Mammary epithelial cell (primary cell): Measurements from ENCODE around the gene PLXNA1.

Experiments
- EZH2 ChIP-seq: IDR thresholded peaks from 2 replicates; pipeline ENCODE4 v1.6.1; 2012; ENCODE audit warnings: low read length, inconsistent platforms, borderline replicate concordance
- TF ChIP-seq, protein P1 (sequence below), 2 donors: IDR thresholded peaks in 1 of 2; conservative IDR thresholded peaks in 1 of 2; 2 replicates each; pipeline ENCODE4 v1.5.1; 2011 to 2012; ENCODE audit warnings: inconsistent platforms in 2 of 2, low read length in 2 of 2, mild to moderate bottlenecking in 2 of 2, control low read depth in 1 of 2, low read depth in 1 of 2; ENCODE audit not compliant: insufficient read depth in 1 of 2; ENCODE audit errors: extremely low read depth in 1 of 2

DNA sequence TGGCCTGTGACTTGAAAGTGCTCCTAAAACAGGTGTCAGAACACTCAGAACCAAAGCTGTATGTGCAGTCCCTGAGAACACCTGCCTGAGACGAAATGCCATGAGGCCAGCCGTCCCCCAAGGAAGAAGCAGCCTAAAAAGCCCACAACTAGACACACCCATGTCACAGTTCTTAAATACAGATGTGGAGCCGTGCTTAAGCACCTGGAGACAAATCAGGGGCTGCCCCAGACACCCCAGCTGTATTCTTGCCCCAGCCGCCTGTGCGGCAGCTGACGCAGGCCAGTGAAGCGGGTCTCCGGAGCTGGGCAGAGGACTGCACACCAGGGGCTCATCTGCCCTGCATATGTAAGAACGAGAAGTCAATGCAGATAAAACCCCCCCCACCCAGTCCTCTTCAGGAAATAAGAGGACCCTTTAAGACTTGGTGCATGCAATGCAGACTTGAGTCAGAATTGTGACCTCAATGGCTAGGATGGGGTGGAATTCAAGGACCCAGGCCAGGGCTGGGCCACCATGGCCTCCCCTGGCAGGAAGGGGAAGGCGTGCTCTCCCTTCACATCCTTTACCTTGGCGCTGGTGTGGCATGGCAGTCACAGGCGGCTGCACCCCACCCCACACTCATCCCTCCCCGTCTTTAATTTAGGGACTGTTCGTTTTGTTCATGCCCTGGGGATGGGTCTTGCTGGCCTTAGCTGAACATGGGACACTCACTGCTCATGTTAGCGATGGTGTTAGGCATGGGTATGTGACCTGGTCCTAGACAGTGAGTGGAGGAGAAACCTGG, 27.7 kb upstream of the PLXNA1 start:
- TF ChIP-seq, protein P1, sequence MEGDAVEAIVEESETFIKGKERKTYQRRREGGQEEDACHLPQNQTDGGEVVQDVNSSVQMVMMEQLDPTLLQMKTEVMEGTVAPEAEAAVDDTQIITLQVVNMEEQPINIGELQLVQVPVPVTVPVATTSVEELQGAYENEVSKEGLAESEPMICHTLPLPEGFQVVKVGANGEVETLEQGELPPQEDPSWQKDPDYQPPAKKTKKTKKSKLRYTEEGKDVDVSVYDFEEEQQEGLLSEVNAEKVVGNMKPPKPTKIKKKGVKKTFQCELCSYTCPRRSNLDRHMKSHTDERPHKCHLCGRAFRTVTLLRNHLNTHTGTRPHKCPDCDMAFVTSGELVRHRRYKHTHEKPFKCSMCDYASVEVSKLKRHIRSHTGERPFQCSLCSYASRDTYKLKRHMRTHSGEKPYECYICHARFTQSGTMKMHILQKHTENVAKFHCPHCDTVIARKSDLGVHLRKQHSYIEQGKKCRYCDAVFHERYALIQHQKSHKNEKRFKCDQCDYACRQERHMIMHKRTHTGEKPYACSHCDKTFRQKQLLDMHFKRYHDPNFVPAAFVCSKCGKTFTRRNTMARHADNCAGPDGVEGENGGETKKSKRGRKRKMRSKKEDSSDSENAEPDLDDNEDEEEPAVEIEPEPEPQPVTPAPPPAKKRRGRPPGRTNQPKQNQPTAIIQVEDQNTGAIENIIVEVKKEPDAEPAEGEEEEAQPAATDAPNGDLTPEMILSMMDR (conservative IDR thresholded peaks at IDR 0.05 in 1 of 2, IDR thresholded peaks at IDR 0.05 in 1 of 2; ENCODE audit: extremely low read depth in 1 of 2, insufficient read depth in 1 of 2, low read depth in 1 of 2, low read length in 2 of 2), result no peak
- TF ChIP-seq EZH2, result no peak
